Esophagus muscularis mucosa (tissue), 4 donors: ENCODE data around the gene KCTD16. TPM values are rescaled to one million over a fixed set of nuclear protein-coding genes. Genes with fewer than 3 reads are reported as not detected.

Source experiments
- DNase-seq: peaks from one replicate; pipeline ENCODE4 v3.0.0-alpha.2; 2017; ENCODE audit errors: extremely low spot score
- H3K27ac ChIP-seq, 4 donors: fragments of 200-600 bp; sonication (generic); replicated peaks in 1 of 4; 1 replicate in 3 of 4; 2 replicates in 1 of 4; pipeline ENCODE4 v1.5.1; 2016 to 2019; ENCODE audit warnings: mild to moderate bottlenecking in 1 of 4
- H3K27me3 ChIP-seq, 4 donors: fragments of 200-600 bp; sonication (generic); one replicate each; pipeline versions ENCODE4 v1.5.1 to v1.6.0; 2016 to 2019
- H3K36me3 ChIP-seq, 4 donors: fragments of 200-600 bp; sonication (generic); one replicate each; pipeline ENCODE4 v1.5.1; 2016 to 2019
- H3K4me1 ChIP-seq, 4 donors: fragments of 200-600 bp; sonication (generic); one replicate each; pipeline ENCODE4 v1.5.1; 2016 to 2019
- H3K4me3 ChIP-seq, 4 donors: fragments of 200-600 bp; sonication (generic); 1 replicate in 2 of 4; 2 replicates in 2 of 4; pipeline ENCODE4 v1.5.1; 2016 to 2019; ENCODE audit warnings: mild to moderate bottlenecking in 4 of 4, moderate library complexity in 1 of 4
- H3K9me3 ChIP-seq, 4 donors: fragments of 200-600 bp; sonication (generic); 1 replicate in 3 of 4; 2 replicates in 1 of 4; pipeline ENCODE4 v1.5.1; 2016 to 2019
- CTCF ChIP-seq, 3 experiments: fragments of 200-600 bp in 2 of 3; fragments of 450-650 bp in 1 of 3; sonication (generic) in 2 of 3; IDR thresholded peaks; one replicate each; pipeline ENCODE4 v1.5.1; 2017 to 2019; ENCODE audit warnings: antibody characterized with exemption in 3 of 3, mild to moderate bottlenecking in 2 of 3, moderate library complexity in 1 of 3
- EP300 ChIP-seq: sonication (generic); formaldehyde crosslinking; IDR thresholded peaks from one replicate; pipeline ENCODE4 v1.6.1; 2017; ENCODE audit warnings: antibody characterized with exemption
- POLR2A ChIP-seq: fragments of 450-650 bp; IDR thresholded peaks from one replicate; pipeline ENCODE4 v1.6.1; 2017; ENCODE audit warnings: antibody characterized with exemption, moderate library complexity, mild to moderate bottlenecking, low read depth
- POLR2AphosphoS5 ChIP-seq, 2 donors: sonication (generic); formaldehyde crosslinking; IDR thresholded peaks; one replicate each; pipeline ENCODE4 v1.6.1; 2017; ENCODE audit warnings: antibody characterized with exemption in 2 of 2
- WGBS: methylation state at CpG from one replicate; pipeline ENCODE4 v1.1.5; 2018; 5-methylcytosine and 5-hydroxymethylcytosine counted together
- intact Hi-C: fragments of 100-400 bp; cut with DNase I; formaldehyde crosslinking; loops from one replicate; pipeline ENCODE4 v1.15.1; 2023
- total RNA-seq, 4 donors: library from RNA; depleted of rRNA; stranded (reverse); fragments of >200 nt; gene quantifications; one replicate each; pipeline versions ENCODE4 v1.1.0 to v1.2.1, GENCODE V29; 2016

KCTD16 gene
- total RNA-seq, 4 donors from 2014 or later = under 0.01 to 0.11 (median under 0.01) TPM; not detected in 1

DNA sequence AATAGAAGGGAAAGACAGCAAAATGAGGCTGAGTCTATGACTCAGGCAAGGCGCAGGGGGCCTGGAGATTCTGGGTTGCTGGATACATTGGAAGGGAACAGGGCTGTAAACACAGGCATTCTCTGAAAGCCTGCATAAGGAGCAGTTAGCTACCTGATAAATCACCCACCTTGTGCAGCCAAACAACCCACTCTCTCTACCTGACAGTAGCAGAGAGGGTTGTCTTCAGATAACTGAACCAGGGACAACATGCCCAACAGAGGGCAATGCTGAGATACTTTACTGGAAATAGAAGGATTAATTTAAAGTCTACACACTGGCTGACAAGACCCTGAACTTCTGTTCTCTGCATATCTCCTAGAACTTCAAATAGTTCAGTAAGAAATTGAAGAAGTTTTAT, 161.6 kb downstream of the KCTD16 start:
- H3K27ac ChIP-seq = no peak overlapping the region
- no peak overlapping the region for H3K4me3 ChIP-seq
- intact Hi-C loops = no loop called here
- no peaks in the 10 kb centered on the region for H3K36me3 ChIP-seq
- TF ChIP-seq POLR2A (no peak), CTCF (IDR thresholded peaks at IDR 0.05) (no peak), POLR2AphosphoS5 (IDR thresholded peaks at IDR 0.05) (no peak), EP300 (no peak)
- 94% methylated on average over 1 of the region's 1 CpG for WGBS
- no peaks in the 10 kb centered on the region for H3K4me1 ChIP-seq
- no peaks in the 10 kb centered on the region for H3K27me3 ChIP-seq
- no peaks in the 10 kb centered on the region for H3K9me3 ChIP-seq
- DNase-seq = no peak

- H3K4me3 ChIP-seq = no peak overlapping the region
- no peak for DNase-seq
- TF ChIP-seq POLR2A (no peak), CTCF (IDR thresholded peaks at IDR 0.05) (no peak), POLR2AphosphoS5 (IDR thresholded peaks at IDR 0.05) (no peak), EP300 (no peak)
- H3K36me3 ChIP-seq = no peaks in the 10 kb centered on the region
- intact Hi-C loops = no loop called here
- 89% methylated on average over 1 of the region's 1 CpG for WGBS
- no peaks in the 10 kb centered on the region for H3K9me3 ChIP-seq
- H3K27ac ChIP-seq = no peak overlapping the region
- no peaks in the 10 kb centered on the region for H3K4me1 ChIP-seq
- H3K27me3 ChIP-seq = no peaks in the 10 kb centered on the region
These were observed 162.8 kb downstream of the KCTD16 start for GRCh38 chr5:144333336-144333920.

- intact Hi-C loops = no loop called here
- DNase-seq = no peak
- Histone ChIP-seq H3K27ac (no peak overlapping the region), H3K9me3 (no peaks in the 10 kb centered on the region), H3K4me3 (no peak overlapping the region), H3K27me3 (no peaks in the 10 kb centered on the region), H3K36me3 (no peaks in the 10 kb centered on the region), H3K4me1 (no peaks in the 10 kb centered on the region)
- 89% methylated on average over 1 of the region's 1 CpG for WGBS
- TF ChIP-seq POLR2AphosphoS5 (IDR thresholded peaks at IDR 0.05) (no peak), EP300 (no peak), CTCF (IDR thresholded peaks at IDR 0.05) (no peak), POLR2A (no peak)
These were observed 164.9 kb downstream of the KCTD16 start for GRCh38 chr5:144335561-144335960.

- no peak for TF ChIP-seq CTCF (IDR thresholded peaks at IDR 0.05)
- no peak for TF ChIP-seq EP300
- TF ChIP-seq POLR2AphosphoS5 (IDR thresholded peaks at IDR 0.05) = no peak
- TF ChIP-seq POLR2A = no peak
- Histone ChIP-seq H3K9me3 (no peaks in the 10 kb centered on the region), H3K27ac (no peak overlapping the region), H3K4me1 (no peaks in the 10 kb centered on the region), H3K36me3 (no peaks in the 10 kb centered on the region), H3K27me3 (no peaks in the 10 kb centered on the region), H3K4me3 (no peak overlapping the region)
- WGBS = 66% methylated on average over 4 of the region's 5 CpGs
- DNase-seq = no peak
- intact Hi-C loops = no loop called here
These were observed 165.7 kb downstream of the KCTD16 start for GRCh38 chr5:144336191-144336961.
